ENCODE measurements around the gene AKIRIN2. TPM values are rescaled to one million over a fixed set of nuclear protein-coding genes. Genes with fewer than 3 reads are reported as not detected.

AKIRIN2 gene
- total and polyA plus RNA-seq, 2 of the 13 experiments (the other 11 are each of a cell fraction or from before 2014, with no cell fraction given), result 15.6 to 23.4 TPM

GRCh38 chr6:87671555-87672029, 30.4 kb downstream of the AKIRIN2 start (continued):
- TF ChIP-seq CENPBD1 (CRISPR knock-in tag; IDR thresholded peaks at IDR 0.05; ENCODE audit: borderline replicate concordance, low read depth), result no peak
- TF ChIP-seq, protein P1, sequence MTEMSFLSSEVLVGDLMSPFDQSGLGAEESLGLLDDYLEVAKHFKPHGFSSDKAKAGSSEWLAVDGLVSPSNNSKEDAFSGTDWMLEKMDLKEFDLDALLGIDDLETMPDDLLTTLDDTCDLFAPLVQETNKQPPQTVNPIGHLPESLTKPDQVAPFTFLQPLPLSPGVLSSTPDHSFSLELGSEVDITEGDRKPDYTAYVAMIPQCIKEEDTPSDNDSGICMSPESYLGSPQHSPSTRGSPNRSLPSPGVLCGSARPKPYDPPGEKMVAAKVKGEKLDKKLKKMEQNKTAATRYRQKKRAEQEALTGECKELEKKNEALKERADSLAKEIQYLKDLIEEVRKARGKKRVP (CRISPR knock-in tag; IDR thresholded peaks at IDR 0.05), result peak in 1 of 2 experiments; percentile 98; a peak in 2 of 4 replicates
- no peak for TF ChIP-seq SRY (CRISPR knock-in tag; IDR thresholded peaks at IDR 0.05)
- peak; percentile 93 for TF ChIP-seq ZNF124 (CRISPR knock-in tag; IDR thresholded peaks at IDR 0.05)
- peak; percentile 98 for TF ChIP-seq ZNF614 (CRISPR knock-in tag; IDR thresholded peaks at IDR 0.05; ENCODE audit: borderline replicate concordance)
- TF ChIP-seq ATM (IDR thresholded peaks at IDR 0.05; ENCODE audit: borderline replicate concordance), result no peak
- TF ChIP-seq EP300 (IDR thresholded peaks at IDR 0.05; ENCODE audit: low read depth in 2 of 2, low read length in 2 of 2), result peak; percentile 91 to 99
- TF ChIP-seq EP300 (CRISPR knock-in tag; IDR thresholded peaks at IDR 0.05; ENCODE audit: borderline replicate concordance), result peak; percentile 98
- TF ChIP-seq SKIL (CRISPR knock-in tag; IDR thresholded peaks at IDR 0.05; ENCODE audit: borderline replicate concordance), result peak; percentile 91
- TF ChIP-seq ZNF142 (CRISPR knock-in tag; IDR thresholded peaks at IDR 0.05), result 0 out of 2 replicates have a peak, but pooled peaks have one; percentile 54
- TF ChIP-seq ZFP41 (CRISPR knock-in tag; IDR thresholded peaks at IDR 0.05; ENCODE audit: borderline replicate concordance), result no peak
- no peak for TF ChIP-seq ZNF598 (CRISPR knock-in tag; IDR thresholded peaks at IDR 0.05; ENCODE audit: borderline replicate concordance)
- TF ChIP-seq SUZ12 (IDR thresholded peaks at IDR 0.05; ENCODE audit: low read depth, low read length), result no peak
- no peak for TF ChIP-seq RAD51 (IDR thresholded peaks at IDR 0.05; ENCODE audit: borderline replicate concordance)
- TF ChIP-seq, protein P2, sequence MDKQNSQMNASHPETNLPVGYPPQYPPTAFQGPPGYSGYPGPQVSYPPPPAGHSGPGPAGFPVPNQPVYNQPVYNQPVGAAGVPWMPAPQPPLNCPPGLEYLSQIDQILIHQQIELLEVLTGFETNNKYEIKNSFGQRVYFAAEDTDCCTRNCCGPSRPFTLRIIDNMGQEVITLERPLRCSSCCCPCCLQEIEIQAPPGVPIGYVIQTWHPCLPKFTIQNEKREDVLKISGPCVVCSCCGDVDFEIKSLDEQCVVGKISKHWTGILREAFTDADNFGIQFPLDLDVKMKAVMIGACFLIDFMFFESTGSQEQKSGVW (CRISPR knock-in tag; IDR thresholded peaks at IDR 0.05; ENCODE audit: borderline replicate concordance), result no peak
- TF ChIP-seq, protein P3, sequence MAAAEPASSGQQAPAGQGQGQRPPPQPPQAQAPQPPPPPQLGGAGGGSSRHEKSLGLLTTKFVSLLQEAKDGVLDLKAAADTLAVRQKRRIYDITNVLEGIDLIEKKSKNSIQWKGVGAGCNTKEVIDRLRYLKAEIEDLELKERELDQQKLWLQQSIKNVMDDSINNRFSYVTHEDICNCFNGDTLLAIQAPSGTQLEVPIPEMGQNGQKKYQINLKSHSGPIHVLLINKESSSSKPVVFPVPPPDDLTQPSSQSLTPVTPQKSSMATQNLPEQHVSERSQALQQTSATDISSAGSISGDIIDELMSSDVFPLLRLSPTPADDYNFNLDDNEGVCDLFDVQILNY (CRISPR knock-in tag; conservative IDR thresholded peaks at IDR 0.05), result no peak
- no peak for TF ChIP-seq HIVEP1 (CRISPR knock-in tag; IDR thresholded peaks at IDR 0.05)
- TF ChIP-seq TCF7L2 (IDR thresholded peaks at IDR 0.05; ENCODE audit: low read depth, low read length), result peak; percentile 78; the same call in 1 of the 2 replicates
- peak; percentile 98 for TF ChIP-seq FOXJ3 (CRISPR knock-in tag; IDR thresholded peaks at IDR 0.05; ENCODE audit: borderline replicate concordance)
